HG02588 (cell line): ENCODE measurements around the gene SLC25A27.

Experiments
- ATAC-seq: cut with Tn5 transposase; IDR thresholded peaks from one replicate; pipeline ENCODE4 v1.9.1; 2021; ENCODE audit warnings: mild to moderate bottlenecking, moderate library complexity; ENCODE audit not compliant: unreplicated experiment

The SLC25A27 gene

GRCh38 chr6:46711491-46711890, 58.7 kb downstream of the SLC25A27 start:
- no peak for ATAC-seq

DNA sequence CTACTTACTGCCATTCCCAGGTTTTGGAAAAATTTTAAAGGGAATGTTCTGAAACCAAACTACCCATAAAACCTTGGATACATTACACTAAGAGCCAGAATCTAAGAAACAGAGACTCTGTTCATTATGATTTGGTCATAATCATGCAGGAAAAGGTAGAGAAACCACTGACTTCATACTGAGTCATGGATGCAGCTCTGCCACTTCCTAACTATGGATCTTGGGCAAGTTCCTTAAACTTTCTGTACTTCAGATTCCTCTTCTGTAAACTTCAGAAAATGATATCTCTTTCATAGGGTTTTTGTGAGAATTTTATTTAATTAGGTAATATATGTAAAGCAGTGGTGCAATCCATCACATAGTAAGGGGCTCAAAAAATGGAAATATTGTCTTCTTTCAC, 62.4 kb downstream of the SLC25A27 start:
- ATAC-seq = no peak

- no peak for ATAC-seq
Measured at GRCh38 chr6:46719099-46719498, 66.3 kb downstream of the SLC25A27 start.

DNA sequence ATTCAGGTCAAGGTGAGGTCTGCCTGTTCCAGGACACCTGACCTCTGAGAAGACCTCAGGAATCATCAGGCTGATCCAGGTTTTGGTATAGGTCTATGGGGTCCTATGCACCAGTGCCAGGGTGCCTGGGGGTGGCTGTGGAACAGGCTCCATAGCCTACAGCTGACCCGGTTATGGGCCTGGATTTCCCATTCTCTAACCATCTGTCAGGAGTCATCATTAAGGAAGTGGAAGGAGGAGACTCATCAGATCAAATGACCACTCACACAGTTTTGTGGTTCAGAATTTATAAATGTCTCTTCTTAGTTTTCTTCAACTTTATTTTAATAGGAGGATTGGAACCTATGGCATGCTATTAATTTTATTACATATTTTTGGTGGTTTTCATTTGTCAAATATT, 67.6 kb downstream of the SLC25A27 start:
- ATAC-seq = no peak
